Neural progenitor cell (in vitro differentiated cells): ENCODE measurements around the gene TMEM51. TPM values are rescaled to one million over a fixed set of nuclear protein-coding genes. Genes with fewer than 3 reads are reported as not detected.

Source experiments
- DNase-seq: peaks from one replicate; pipeline ENCODE4 v3.0.0-alpha.2; 2016; ENCODE audit warnings: low spot score
- H2AFZ ChIP-seq: fragments of 200-600 bp; sonication (generic); replicated peaks from 2 replicates; pipeline ENCODE4 v1.6.1; 2016; ENCODE audit warnings: antibody characterized with exemption
- H3F3A ChIP-seq: fragments of 200-600 bp; sonication (generic); 2 replicates; pipeline ENCODE4 v1.6.1; 2016; ENCODE audit warnings: antibody characterized with exemption, low read depth
- H3K27ac ChIP-seq: fragments of 200-600 bp; sonication (generic); 2 replicates; pipeline ENCODE4 v1.5.1; 2016; ENCODE audit warnings: mild to moderate bottlenecking
- H3K27me3 ChIP-seq: fragments of 200-600 bp; sonication (generic); 2 replicates; pipeline ENCODE4 v1.6.1; 2016; ENCODE audit warnings: mild to moderate bottlenecking, moderate library complexity
- H3K36me3 ChIP-seq: fragments of 200-600 bp; sonication (generic); 2 replicates; pipeline ENCODE4 v1.5.1; 2016
- H3K4me1 ChIP-seq: fragments of 200-600 bp; sonication (generic); 2 replicates; pipeline ENCODE4 v1.6.1; 2016; ENCODE audit warnings: mixed run types
- H3K4me2 ChIP-seq: fragments of 200-600 bp; sonication (generic); 2 replicates; pipeline ENCODE4 v1.6.1; 2016
- H3K4me3 ChIP-seq: fragments of 200-600 bp; sonication (generic); 2 replicates; pipeline ENCODE4 v1.5.1; 2016
- H3K79me2 ChIP-seq: fragments of 200-600 bp; sonication (generic); 2 replicates; pipeline ENCODE4 v1.6.1; 2016; ENCODE audit warnings: low read depth
- H3K9ac ChIP-seq: fragments of 200-600 bp; sonication (generic); 2 replicates; pipeline ENCODE4 v1.6.1; 2016
- H3K9me3 ChIP-seq: fragments of 200-600 bp; sonication (generic); 2 replicates; pipeline ENCODE4 v1.5.1; 2016; ENCODE audit warnings: low read depth
- H4K20me1 ChIP-seq: fragments of 200-600 bp; sonication (generic); 2 replicates; pipeline ENCODE4 v1.6.1; 2016; ENCODE audit warnings: low read depth
- H3K27ac Mint-ChIP-seq: 3 replicates; pipeline ENCODE4 v1.8.0; 2021; ENCODE audit warnings: mixed read lengths
- H3K27me3 Mint-ChIP-seq: 2 replicates; pipeline ENCODE4 v1.8.0; 2022; ENCODE audit warnings: low read depth, mild to moderate bottlenecking, inconsistent platforms, moderate library complexity, mixed read lengths; ENCODE audit not compliant: insufficient read depth
- H3K36me3 Mint-ChIP-seq: 3 replicates; pipeline ENCODE4 v1.8.0; 2021; ENCODE audit warnings: mixed read lengths
- H3K4me1 Mint-ChIP-seq: 3 replicates; pipeline ENCODE4 v1.8.0; 2021; ENCODE audit warnings: mixed read lengths
- H3K4me3 Mint-ChIP-seq: 3 replicates; pipeline ENCODE4 v1.8.0; 2021; ENCODE audit warnings: mild to moderate bottlenecking, moderate library complexity, mixed read lengths
- H3K9me3 Mint-ChIP-seq: 3 replicates; pipeline ENCODE4 v1.8.0; 2020; ENCODE audit warnings: mixed read lengths
- CTCF ChIP-seq: fragments of 200-600 bp; sonication (generic); IDR thresholded peaks from 2 replicates; pipeline ENCODE4 v1.5.1; 2017; ENCODE audit warnings: antibody characterized with exemption, mild to moderate bottlenecking
- EZH2 ChIP-seq: fragments of 200-600 bp; sonication (generic); IDR thresholded peaks from 2 replicates; pipeline ENCODE4 v1.6.1; 2017; ENCODE audit warnings: antibody characterized with exemption, mild to moderate bottlenecking, moderate library complexity
- EZH2phosphoT487 ChIP-seq: fragments of 200-600 bp; sonication (generic); IDR thresholded peaks from 2 replicates; pipeline ENCODE4 v1.6.1; 2017; ENCODE audit warnings: antibody characterized with exemption
- total RNA-seq: library from RNA; depleted of rRNA; stranded (reverse); fragments of >200 nt; gene quantifications from 2 replicates; pipeline ENCODE4 v1.2.3, GENCODE V29; 2015; ENCODE audit warnings: low replicate concordance

The TMEM51 gene
- total RNA-seq, 1 donor from 2014 or later = 5.2 TPM

GRCh38 chr1:15262003-15262377 is 108.4 kb downstream of the TMEM51 start:
- Histone ChIP-seq H3K4me1 (no peaks in the 10 kb centered on the region), H3K27me3 (no peaks in the 10 kb centered on the region), H3F3A (no peaks in the 10 kb centered on the region), H4K20me1 (no peaks in the 10 kb centered on the region), H3K36me3 (no peaks in the 10 kb centered on the region), H3K4me2 (no peak overlapping the region), H3K9me3 (no peaks in the 10 kb centered on the region), H2AFZ (no peak overlapping the region), H3K4me3 (no peak overlapping the region), H3K9ac (no peak overlapping the region), H3K27ac (no peak overlapping the region), H3K79me2 (no peaks in the 10 kb centered on the region)
- no peak for TF ChIP-seq EZH2
- H3K36me3 Mint-ChIP-seq = peaks cover 5% of the 10 kb centered on the region
- peaks cover 16% of the 10 kb centered on the region for H3K4me1 Mint-ChIP-seq
- peaks cover 18% of the 10 kb centered on the region for H3K9me3 Mint-ChIP-seq
- H3K27me3 Mint-ChIP-seq = peaks cover 4% of the 10 kb centered on the region
- H3K27ac Mint-ChIP-seq = no peak overlapping the region
- no peak for DNase-seq
- H3K4me3 Mint-ChIP-seq = no peak overlapping the region

- Histone ChIP-seq H3K9ac (no peak overlapping the region), H3F3A (no peaks in the 10 kb centered on the region), H4K20me1 (no peaks in the 10 kb centered on the region), H3K79me2 (no peaks in the 10 kb centered on the region), H3K9me3 (no peaks in the 10 kb centered on the region), H3K27ac (no peak overlapping the region), H2AFZ (no peak overlapping the region), H3K36me3 (no peaks in the 10 kb centered on the region), H3K27me3 (no peaks in the 10 kb centered on the region), H3K4me1 (no peaks in the 10 kb centered on the region), H3K4me3 (no peak overlapping the region), H3K4me2 (no peak overlapping the region)
- peaks cover 23% of the 10 kb centered on the region for H3K9me3 Mint-ChIP-seq
- H3K4me3 Mint-ChIP-seq = no peak overlapping the region
- H3K36me3 Mint-ChIP-seq = peaks cover 5% of the 10 kb centered on the region
- TF ChIP-seq EZH2phosphoT487 = no peak
- TF ChIP-seq EZH2 = no peak
- no peak for TF ChIP-seq CTCF
- DNase-seq = no peak
- peaks cover 16% of the 10 kb centered on the region for H3K4me1 Mint-ChIP-seq
- H3K27ac Mint-ChIP-seq = no peak overlapping the region
- peaks cover 4% of the 10 kb centered on the region for H3K27me3 Mint-ChIP-seq
Measured at GRCh38 chr1:15262706-15263105, 109.2 kb downstream of the TMEM51 start.

- Histone ChIP-seq H3K79me2 (no peaks in the 10 kb centered on the region), H3K4me2 (no peak overlapping the region), H3K9ac (no peak overlapping the region), H2AFZ (no peak overlapping the region), H3K27ac (no peak overlapping the region), H3K36me3 (no peaks in the 10 kb centered on the region), H3K4me3 (no peak overlapping the region), H3K4me1 (no peaks in the 10 kb centered on the region), H3K27me3 (no peaks in the 10 kb centered on the region), H4K20me1 (no peaks in the 10 kb centered on the region), H3F3A (no peaks in the 10 kb centered on the region), H3K9me3 (no peaks in the 10 kb centered on the region)
- Mint-ChIP-seq H3K4me1 (peaks cover 16% of the 10 kb centered on the region), H3K9me3 (peaks cover 23% of the 10 kb centered on the region), H3K4me3 (no peak overlapping the region), H3K27ac (no peak overlapping the region), H3K36me3 (peaks cover 5% of the 10 kb centered on the region), H3K27me3 (peaks cover 4% of the 10 kb centered on the region)
- no peak for DNase-seq
- TF ChIP-seq CTCF (no peak), EZH2phosphoT487 (no peak), EZH2 (no peak)
Measured at GRCh38 chr1:15264769-15265168, 111.2 kb downstream of the TMEM51 start.

Other genes starting within 250 kb of the TMEM51 start
- 2.9 and 9.1 TPM in 2 replicates for gene FHAD1, start 93.5 kb downstream of the TMEM51 start, total RNA-seq